ENCODE results near the gene TTBK1.

TTBK1 gene

GRCh38 chr6:43307451-43308100 is 64.3 kb downstream of the TTBK1 start:
- DNase-seq = no peak

DNA sequence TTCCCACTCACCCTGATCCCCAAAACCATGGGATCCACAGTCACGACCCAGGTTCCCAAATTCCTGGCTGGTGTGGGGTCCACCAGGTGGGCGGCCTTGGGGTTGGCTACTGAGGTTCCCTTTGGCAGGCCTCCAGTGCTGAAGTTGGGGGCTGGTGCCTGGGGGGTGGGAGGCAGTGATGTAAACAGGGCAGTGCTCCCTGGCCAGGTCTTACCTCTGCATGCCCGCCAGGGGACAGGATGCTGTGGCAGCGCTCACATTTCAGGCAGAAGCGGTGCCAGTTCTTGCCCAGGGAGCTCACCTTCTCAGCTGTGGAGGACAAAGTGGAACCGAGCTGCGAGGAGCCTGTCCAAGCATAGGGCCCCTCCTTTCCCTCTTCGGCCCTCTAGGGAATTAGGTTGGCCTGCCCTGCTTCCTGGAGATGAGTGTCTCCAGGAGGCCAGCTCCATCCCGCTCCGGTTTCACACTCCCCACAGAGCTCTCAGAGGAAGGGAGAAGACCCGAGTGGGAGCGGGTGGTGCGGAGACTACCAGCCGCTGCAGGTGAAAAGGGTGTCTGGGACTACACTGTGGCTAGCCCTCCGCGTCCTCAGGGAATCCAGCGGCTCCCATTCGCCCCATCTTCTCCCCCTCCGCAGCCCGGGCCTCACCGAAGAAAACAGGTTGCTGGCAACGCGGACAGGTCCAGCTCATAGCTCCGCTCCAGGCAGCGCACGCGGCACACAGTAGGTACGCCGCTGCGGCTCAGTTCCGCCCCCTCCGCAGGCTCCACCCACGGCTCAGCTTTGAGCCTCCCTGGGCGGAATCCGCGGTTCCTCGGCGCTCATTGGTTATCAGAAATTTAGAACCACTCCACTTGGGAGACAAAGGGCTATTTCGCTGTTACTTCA is 65.1 kb downstream of the TTBK1 start, which contains the start of gene CRIP3:
Gene CRIP3, minus strand, starts transcription at position 726 of the 889 bp plus-strand sequence. Its CDS starts 34 bp downstream, at position 692.
- DNase-seq = peak; percentile 48

DNA sequence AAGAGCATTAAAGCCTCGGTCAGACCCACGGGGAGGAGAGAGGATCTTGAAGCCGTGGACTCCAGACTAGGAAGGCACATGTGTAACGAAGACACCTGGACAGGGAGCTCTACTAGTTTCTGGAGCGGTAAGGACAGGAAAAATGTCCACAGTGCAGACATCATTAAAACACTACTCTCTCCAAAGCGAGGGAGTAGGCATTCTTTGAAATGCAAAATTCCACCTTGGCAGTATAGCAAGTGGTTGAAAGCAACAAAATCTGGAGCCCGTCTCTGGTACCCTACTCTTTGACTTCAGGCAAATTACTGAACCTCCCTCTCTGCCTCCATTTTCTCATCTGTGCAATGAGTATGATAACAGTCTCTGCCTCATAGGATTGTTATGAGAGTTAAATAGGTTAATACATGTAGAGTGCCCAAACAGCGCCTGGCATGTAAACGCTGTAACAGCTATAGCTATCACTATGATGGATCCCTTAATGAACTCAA is 65.8 kb downstream of the TTBK1 start:
- DNase-seq = no peak

GRCh38 chr6:43310134-43310533 is 66.9 kb downstream of the TTBK1 start:
- DNase-seq = no peak

DNA sequence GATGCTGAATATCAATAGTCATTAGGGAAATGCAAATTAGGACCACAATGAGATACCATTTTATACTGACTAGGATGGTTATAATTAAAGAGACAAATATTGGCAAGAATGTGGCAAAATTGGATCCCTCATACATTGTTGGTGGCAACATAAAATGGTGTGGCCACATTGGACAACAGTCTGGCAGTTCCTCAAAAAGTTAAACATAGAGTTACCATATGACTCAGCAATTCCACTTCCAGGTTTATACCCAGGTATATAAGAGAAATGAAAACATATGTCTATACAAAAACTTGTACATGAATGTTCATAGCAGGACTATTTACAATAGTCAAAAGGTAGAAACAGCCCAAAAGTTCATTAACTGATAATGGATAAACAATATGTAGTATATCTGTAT is 67.3 kb downstream of the TTBK1 start:
- DNase-seq = no peak

GRCh38 chr6:43311666-43312065 is 68.4 kb downstream of the TTBK1 start:
- no peak for DNase-seq

GRCh38 chr6:43313813-43314212 is 70.5 kb downstream of the TTBK1 start:
- no peak for DNase-seq

DNA sequence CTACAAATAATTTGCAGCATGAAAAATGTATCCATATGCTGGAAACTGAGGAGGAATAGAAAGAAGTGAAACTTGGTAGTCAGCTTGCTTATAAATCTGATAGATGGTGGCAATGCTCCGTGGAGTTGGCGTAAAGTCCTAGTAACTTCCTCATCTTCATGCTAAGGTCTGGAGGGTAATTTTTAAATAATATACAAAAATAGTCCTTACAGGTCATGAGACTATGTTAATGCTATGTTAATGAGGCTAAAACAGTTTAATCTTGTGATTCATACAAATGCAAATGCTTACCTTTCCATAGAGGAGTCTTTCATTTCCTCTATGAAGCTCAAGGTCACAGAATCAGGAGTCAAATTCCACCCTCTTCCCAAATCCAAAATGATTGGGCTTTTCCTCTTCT is 74.7 kb downstream of the TTBK1 start:
- no peak for DNase-seq

GRCh38 chr6:43325876-43326275 is 82.6 kb downstream of the TTBK1 start:
- no peak for DNase-seq

- no peak for DNase-seq
Observed at GRCh38 chr6:43328528-43328927, 85.2 kb downstream of the TTBK1 start.

- DNase-seq = no peak
Observed at GRCh38 chr6:43331470-43331869, 88.2 kb downstream of the TTBK1 start.

GRCh38 chr6:43331891-43332290 is 88.6 kb downstream of the TTBK1 start:
- no peak for DNase-seq

GRCh38 chr6:43334466-43335095 is 91.3 kb downstream of the TTBK1 start:
- no peak for DNase-seq

GRCh38 chr6:43335469-43335868 is 92.2 kb downstream of the TTBK1 start:
- DNase-seq = no peak

DNA sequence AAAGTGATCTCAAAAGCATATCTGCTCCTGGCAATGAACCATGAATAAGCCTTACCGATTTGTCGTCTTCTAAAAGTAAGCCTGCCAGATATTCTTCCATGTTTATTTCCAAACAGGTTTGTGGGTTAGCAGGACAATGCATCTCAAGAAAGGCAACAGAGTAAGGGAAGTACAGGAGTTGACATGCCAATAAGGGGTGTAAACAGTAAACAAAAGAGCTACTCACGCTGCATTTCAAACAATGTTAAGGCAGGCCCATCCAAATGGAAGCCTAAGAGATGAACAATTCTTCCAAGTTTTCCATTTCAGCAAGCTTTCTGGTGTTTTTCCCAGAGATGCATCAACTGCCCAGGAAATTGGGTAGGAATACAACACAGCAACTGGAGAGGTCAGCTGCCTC is 93.1 kb downstream of the TTBK1 start:
- no peak for DNase-seq

All from NCI-H2107 (cell line).